Frontal cortex (tissue), 4 donors: ENCODE measurements around the gene HLX. TPM values are rescaled to one million over a fixed set of nuclear protein-coding genes. Genes with fewer than 3 reads are reported as not detected.
A peak's percentile ranks its signal among the peaks of the same experiment; 100 is the strongest.

Experiments used
- DNase-seq, 2 donors: peaks; one replicate each; pipeline ENCODE4 v3.0.0; 2012; ENCODE audit warnings: low spot score in 2 of 2
- FAIRE-seq: peaks from 2 replicates; lab custom pipeline; 2012; peaks lifted over from hg19 to GRCh38; lab: Jason Lieb, UNC
- total RNA-seq: library from RNA; depleted of rRNA; stranded (reverse); fragments of >200 nt; gene quantifications from one replicate; pipeline ENCODE4 v1.2.3, GENCODE V29; 2014
- donor health status: control.
- donor health status: control.
- donor health status: control.

Gene HLX
- 0.82 TPM for total RNA-seq

- FAIRE-seq (no peak), DNase-seq (peak; percentile 83)
Observed at GRCh38 chr1:220879076-220879508, at the start of gene HLX. TSS of gene HLX (plus strand) at chr1:220879443. CDS start at chr1:220879858, 415 bp downstream.

- DNase-seq (no peak), FAIRE-seq (no peak)
Observed at GRCh38 chr1:220833436-220833835, 45.8 kb upstream of the HLX start.

GRCh38 chr1:220834155-220834870, 44.9 kb upstream of the HLX start:
- FAIRE-seq (no peak), DNase-seq (no peak)

GRCh38 chr1:220838578-220838977, 40.7 kb upstream of the HLX start:
- FAIRE-seq = no peak
- no peak for DNase-seq

GRCh38 chr1:220839474-220839873, 39.8 kb upstream of the HLX start:
- FAIRE-seq (no peak), DNase-seq (no peak)

- FAIRE-seq (no peak), DNase-seq (no peak)
Observed at GRCh38 chr1:220841293-220841692, 38.0 kb upstream of the HLX start.

GRCh38 chr1:220843481-220844011, 35.7 kb upstream of the HLX start:
- FAIRE-seq (no peak), DNase-seq (no peak)

GRCh38 chr1:220852408-220852807, 26.8 kb upstream of the HLX start:
- DNase-seq (no peak), FAIRE-seq (no peak)

GRCh38 chr1:220872296-220872695, 6.9 kb upstream of the HLX start:
- FAIRE-seq (no peak), DNase-seq (no peak)

GRCh38 chr1:220873087-220873486, 6.2 kb upstream of the HLX start:
- FAIRE-seq (no peak), DNase-seq (no peak)

GRCh38 chr1:220873868-220874655, 5.2 kb upstream of the HLX start:
- DNase-seq (peak; percentile 37 to 55), FAIRE-seq (no peak)

GRCh38 chr1:220875260-220875659, 4.0 kb upstream of the HLX start:
- DNase-seq (no peak), FAIRE-seq (no peak)

- FAIRE-seq = no peak
- DNase-seq = peak in 1 of 2 donors; percentile 20
Observed at GRCh38 chr1:220876511-220877376, 2.5 kb upstream of the HLX start.

- no peak for FAIRE-seq
- DNase-seq = peak in 1 of 2 donors; percentile 9
Observed at GRCh38 chr1:220877377-220878095, 1.7 kb upstream of the HLX start.

- DNase-seq = peak; percentile 12 to 25
- no peak for FAIRE-seq
Observed at GRCh38 chr1:220878191-220879075, 810 bp upstream of the HLX start.

GRCh38 chr1:220879509-220880361, 492 bp downstream of the HLX start:
- FAIRE-seq = no peak
- peak; percentile 48 to 59 for DNase-seq

GRCh38 chr1:220880362-220880670, 1.1 kb downstream of the HLX start:
- no peak for FAIRE-seq

More at GRCh38 chr1:220880362-220880670, 1.1 kb downstream of the HLX start:
- DNase-seq = no peak
